WI38 (cell line): ENCODE results near the gene HGF.

Experiments used
- H3K4me3 ChIP-seq: 2 replicates; pipeline ENCODE4 v1.5.1; 2011; ENCODE audit warnings: low read depth, mild to moderate bottlenecking, control low read depth, low read length
- TF ChIP-seq, protein P1 (sequence below): IDR thresholded peaks from 2 replicates; pipeline ENCODE4 v1.5.1; 2012; ENCODE audit warnings: low read depth, mild to moderate bottlenecking, control low read depth, low read length

HGF gene

DNA sequence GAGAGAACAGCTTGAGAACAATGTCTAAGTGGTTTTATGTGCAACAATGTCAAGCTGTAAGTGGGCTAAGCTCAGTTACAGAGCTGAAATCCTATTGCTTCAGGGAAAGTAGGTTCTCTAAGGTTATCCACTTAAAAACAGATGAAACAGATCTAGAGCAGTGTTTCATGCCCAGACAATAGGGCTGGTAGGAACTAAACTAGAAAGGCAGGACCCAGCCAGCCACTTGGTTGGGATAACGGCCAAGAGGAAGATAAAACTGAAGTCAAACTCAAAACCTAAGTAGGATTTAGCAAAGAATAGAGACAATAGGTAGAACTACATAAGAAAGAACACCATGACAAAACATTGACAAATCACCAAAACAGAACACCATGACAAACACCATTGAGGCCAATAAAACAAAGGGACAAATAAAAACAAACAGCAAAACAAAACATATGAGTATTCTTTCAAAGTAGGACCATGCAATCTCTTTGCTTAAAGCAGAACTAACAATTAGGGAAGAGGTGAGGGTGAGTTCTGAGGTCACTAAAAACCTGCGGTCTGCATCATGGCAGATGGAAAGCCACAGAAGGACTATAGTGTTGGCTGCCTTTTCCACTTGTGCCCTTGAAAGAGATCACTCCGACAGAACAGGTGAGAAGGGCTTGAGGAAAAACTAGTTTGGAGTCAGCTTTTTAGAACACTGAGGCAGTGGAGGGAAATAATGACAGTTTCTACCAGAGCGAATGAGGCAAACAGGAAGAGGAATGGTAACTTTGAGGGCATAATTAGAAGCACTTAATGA, 81.0 kb downstream of the HGF start:
- TF ChIP-seq, protein P1, sequence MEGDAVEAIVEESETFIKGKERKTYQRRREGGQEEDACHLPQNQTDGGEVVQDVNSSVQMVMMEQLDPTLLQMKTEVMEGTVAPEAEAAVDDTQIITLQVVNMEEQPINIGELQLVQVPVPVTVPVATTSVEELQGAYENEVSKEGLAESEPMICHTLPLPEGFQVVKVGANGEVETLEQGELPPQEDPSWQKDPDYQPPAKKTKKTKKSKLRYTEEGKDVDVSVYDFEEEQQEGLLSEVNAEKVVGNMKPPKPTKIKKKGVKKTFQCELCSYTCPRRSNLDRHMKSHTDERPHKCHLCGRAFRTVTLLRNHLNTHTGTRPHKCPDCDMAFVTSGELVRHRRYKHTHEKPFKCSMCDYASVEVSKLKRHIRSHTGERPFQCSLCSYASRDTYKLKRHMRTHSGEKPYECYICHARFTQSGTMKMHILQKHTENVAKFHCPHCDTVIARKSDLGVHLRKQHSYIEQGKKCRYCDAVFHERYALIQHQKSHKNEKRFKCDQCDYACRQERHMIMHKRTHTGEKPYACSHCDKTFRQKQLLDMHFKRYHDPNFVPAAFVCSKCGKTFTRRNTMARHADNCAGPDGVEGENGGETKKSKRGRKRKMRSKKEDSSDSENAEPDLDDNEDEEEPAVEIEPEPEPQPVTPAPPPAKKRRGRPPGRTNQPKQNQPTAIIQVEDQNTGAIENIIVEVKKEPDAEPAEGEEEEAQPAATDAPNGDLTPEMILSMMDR, result no peak
- H3K4me3 ChIP-seq, result no peak overlapping the region

DNA sequence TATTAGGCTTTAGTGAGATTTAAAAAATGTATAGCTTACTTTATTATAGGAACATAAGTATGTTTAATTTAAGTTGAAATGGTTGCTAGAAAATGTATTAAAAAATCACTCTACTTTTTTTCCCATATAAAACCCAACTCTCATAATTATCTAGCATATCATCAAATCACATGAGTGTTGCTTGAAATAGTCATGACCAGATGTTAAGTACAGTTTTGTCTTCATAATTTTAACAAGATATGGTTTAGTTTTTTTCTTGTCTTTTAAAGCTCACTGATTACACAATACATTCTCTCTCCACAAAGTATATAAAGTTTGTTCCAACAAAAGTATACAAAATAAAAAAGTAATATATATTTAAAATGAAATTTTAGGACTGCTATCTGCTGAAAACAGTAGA, 82.8 kb downstream of the HGF start:
- TF ChIP-seq, protein P1, result no peak
- H3K4me3 ChIP-seq, result no peak overlapping the region

DNA sequence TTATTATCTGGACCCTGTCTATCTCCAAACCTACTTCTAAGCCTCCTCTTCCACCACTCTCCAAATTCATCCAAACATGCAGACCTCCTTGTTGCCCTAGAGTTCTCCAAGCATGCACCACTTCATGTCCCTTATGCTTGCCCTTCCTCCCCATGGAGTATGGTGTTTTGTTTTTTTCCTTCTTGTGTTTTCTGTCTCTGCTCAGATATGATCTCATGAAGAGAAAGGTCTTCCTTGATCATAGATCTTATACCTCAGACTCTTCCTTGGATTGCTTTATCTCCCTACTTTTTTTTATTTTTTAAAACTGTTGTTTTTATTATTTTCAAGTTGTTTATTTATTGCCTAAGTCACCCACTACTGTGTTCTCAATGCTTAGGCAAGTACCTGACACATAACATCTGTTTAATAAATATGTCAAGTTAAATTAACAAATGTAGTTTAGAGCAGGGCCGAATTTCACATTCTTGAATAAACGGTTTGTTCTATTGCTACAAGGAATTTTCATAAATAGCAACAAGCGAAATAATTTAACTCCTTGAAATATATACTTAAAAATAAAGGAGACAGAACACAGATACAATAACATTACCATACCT, 84.5 kb downstream of the HGF start:
- H3K4me3 ChIP-seq, result peak overlapping the region; percentile 35; the same call in 1 of the 2 replicates
- TF ChIP-seq, protein P1, result no peak

DNA sequence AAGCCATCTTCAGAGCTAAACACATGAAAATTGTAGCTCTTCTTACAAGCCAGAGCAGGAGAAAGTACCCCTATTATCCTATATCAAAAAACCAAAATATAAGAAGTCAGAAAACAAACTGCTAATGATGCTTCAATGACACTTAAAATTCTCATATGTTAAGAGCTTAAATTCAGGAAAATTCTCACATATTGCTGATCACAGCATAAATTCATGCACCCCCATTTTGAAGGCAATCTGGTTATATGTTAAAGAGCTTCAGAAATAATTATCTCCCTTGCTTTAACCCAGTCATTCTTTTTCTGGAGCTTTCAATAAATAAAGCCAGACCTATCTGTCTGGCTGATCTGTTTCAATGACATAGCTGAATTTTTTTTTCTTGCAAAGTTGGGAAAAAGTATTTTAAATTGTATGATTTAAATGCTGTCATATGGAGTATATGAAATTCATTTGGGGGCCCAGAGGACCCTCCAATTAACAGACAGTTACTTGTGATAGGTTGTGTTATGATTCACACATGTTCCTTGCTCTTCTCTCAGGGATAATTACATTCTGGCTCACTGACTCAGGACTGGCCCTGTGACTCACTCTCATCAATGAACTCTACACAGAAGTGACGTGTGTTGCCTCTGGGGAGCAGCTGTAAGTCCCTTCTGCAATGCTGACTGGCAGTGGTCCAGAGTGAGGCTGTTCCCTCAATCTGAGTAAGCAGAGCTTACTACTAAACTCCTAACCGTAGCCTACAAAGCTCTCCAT, 85.2 kb downstream of the HGF start:
- TF ChIP-seq, protein P1, result no peak
- 0 out of 2 replicates have a peak overlapping the region, but pooled peaks have one; percentile 35 for H3K4me3 ChIP-seq

DNA sequence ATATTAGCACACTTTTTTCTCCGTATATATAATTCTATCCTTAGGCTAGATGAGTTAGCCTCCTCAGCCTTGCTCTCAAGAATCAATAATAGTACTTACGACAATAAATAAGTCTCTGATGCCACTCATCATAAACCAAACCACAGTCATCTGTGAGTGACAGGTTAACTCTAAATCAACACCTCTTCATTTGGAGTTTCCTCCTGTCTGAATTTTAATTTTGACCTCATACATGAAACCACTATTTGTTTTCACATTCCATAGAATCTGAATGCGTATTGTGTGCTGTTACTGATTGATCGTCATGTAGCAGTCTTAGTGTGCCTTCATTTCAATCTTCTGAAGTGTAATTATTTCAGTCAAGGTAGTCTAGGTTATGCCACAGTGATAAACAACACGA, 85.8 kb downstream of the HGF start:
- H3K4me3 ChIP-seq, result no peak overlapping the region
- TF ChIP-seq, protein P1, result no peak

DNA sequence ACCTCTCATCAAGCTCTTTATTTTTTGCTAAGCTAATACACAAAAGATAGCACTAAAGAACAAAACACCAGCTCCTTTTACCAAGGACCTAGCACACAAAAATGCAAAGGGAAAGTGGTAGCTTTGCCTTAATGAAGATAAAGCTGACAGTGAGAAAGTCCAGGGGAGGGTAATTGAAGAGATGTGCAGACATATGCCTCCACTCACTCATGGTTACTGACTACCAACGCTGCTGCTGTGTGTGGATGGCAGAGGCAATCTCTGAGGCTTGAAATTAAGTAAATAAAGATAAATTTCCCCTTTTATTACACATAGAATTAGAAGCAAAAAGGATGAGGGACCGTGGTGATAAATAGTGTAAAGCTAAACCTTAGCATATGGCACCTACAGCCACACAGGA, 87.0 kb downstream of the HGF start:
- TF ChIP-seq, protein P1, result no peak

More for the DNA sequence above, 87.0 kb downstream of the HGF start:
- no peak overlapping the region for H3K4me3 ChIP-seq
